Transverse colon (tissue), 3 donors: Measurements from ENCODE around the gene OR2T10.
"Not testable (repeated sequence)": the region's sequence is repeated elsewhere in the genome, so short reads cannot be mapped to it uniquely, and the experiment has no call there.

Source experiments
- CTCF ChIP-seq, 5 experiments: fragments of 200-600 bp in 3 of 5; fragments of 450-650 bp in 2 of 5; sonication (generic) in 3 of 5; IDR thresholded peaks; 1 replicate in 2 of 5; 2 replicates in 3 of 5; pipeline ENCODE4 v1.5.1; 2016 to 2017; ENCODE audit warnings: antibody characterized with exemption in 5 of 5, inconsistent platforms in 3 of 5, mild to moderate bottlenecking in 2 of 5, moderate library complexity in 1 of 5
- EP300 ChIP-seq: sonication (generic); formaldehyde crosslinking; IDR thresholded peaks from one replicate; pipeline ENCODE4 v1.6.1; 2017; ENCODE audit warnings: antibody characterized with exemption, low read depth
- POLR2A ChIP-seq: fragments of 450-650 bp; IDR thresholded peaks from one replicate; pipeline ENCODE4 v1.6.1; 2016; ENCODE audit warnings: antibody characterized with exemption, mild to moderate bottlenecking, moderate library complexity

GRCh38 chr1:248547383-248547782, 50.1 kb downstream of the OR2T10 start:
- not testable (repeated sequence) for TF ChIP-seq POLR2A; CTCF (IDR thresholded peaks at IDR 0.05); EP300
